Omental fat pad (tissue), 4 donors: ENCODE data around the gene USP15. TPM values are rescaled to one million over a fixed set of nuclear protein-coding genes. Genes with fewer than 3 reads are reported as not detected.
"Not testable (repeated sequence)": the region's sequence is repeated elsewhere in the genome, so short reads cannot be mapped to it uniquely, and the experiment has no call there.

Experiments used
- ATAC-seq: fragments of 150-250 bp; one replicate; pipeline ENCODE4 v1.9.1; 2016; ENCODE audit warnings: mild to moderate bottlenecking, moderate library complexity; ENCODE audit not compliant: low FRiP score
- DNase-seq: peaks from one replicate; pipeline ENCODE4 v3.0.0-alpha.2; 2019; ENCODE audit warnings: low spot score
- total RNA-seq, 4 donors: library from RNA; depleted of rRNA; stranded (reverse); fragments of >200 nt; gene quantifications; one replicate each; pipeline ENCODE4 v1.1.0, GENCODE V29; 2016
- TF ChIP-seq, protein P1 (sequence below), 3 donors: fragments of 450-650 bp; IDR thresholded peaks; one replicate each; pipeline ENCODE4 v1.5.1; 2016 to 2017; ENCODE audit warnings: antibody characterized with exemption in 3 of 3, mild to moderate bottlenecking in 3 of 3, moderate library complexity in 2 of 3

USP15 gene
- total RNA-seq, 4 donors from 2014 or later: 80.4 to 159 (median 111) TPM

DNA sequence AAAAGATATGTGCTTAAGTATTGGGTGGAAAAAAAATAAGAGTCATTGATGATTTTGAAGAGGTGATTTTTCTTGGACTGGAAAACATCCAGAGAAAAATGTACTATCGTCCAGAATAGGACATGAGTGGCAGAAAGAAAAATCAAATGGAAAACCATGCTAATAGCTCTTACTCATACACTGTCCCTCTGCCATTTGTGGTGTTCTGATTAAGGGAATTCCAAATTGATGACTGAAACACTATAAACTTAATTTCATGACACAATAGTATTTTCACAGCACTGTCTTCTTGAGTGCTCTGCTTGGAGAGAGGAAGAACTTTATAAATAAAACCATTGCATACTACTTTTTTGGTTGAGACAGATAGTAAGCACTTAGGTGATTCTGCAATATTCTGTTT, 72.4 kb downstream of the USP15 start:
- TF ChIP-seq, protein P1, sequence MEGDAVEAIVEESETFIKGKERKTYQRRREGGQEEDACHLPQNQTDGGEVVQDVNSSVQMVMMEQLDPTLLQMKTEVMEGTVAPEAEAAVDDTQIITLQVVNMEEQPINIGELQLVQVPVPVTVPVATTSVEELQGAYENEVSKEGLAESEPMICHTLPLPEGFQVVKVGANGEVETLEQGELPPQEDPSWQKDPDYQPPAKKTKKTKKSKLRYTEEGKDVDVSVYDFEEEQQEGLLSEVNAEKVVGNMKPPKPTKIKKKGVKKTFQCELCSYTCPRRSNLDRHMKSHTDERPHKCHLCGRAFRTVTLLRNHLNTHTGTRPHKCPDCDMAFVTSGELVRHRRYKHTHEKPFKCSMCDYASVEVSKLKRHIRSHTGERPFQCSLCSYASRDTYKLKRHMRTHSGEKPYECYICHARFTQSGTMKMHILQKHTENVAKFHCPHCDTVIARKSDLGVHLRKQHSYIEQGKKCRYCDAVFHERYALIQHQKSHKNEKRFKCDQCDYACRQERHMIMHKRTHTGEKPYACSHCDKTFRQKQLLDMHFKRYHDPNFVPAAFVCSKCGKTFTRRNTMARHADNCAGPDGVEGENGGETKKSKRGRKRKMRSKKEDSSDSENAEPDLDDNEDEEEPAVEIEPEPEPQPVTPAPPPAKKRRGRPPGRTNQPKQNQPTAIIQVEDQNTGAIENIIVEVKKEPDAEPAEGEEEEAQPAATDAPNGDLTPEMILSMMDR (IDR thresholded peaks at IDR 0.05): no peak
- DNase-seq (no peak), ATAC-seq (no peak)

DNA sequence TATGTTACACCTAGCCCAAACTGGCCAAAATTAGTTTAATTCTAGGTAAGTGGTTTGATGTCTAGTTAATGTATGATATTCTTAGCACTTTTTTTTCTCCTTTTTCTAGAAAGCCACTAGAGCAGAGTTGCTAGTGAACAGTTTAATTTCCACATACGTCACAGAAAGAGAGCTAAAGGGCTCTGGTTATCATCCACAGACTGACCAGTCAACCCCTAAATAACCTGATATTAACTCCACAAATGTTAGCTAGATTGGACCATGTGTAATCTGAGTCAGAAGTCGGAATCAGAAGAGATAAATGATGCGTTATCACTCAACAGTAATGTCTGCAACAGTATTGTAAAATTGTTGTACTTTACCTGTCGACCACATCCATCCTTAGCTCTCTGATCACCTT, 74.9 kb downstream of the USP15 start:
- DNase-seq: no peak
- TF ChIP-seq, protein P1 (IDR thresholded peaks at IDR 0.05): no peak

DNA sequence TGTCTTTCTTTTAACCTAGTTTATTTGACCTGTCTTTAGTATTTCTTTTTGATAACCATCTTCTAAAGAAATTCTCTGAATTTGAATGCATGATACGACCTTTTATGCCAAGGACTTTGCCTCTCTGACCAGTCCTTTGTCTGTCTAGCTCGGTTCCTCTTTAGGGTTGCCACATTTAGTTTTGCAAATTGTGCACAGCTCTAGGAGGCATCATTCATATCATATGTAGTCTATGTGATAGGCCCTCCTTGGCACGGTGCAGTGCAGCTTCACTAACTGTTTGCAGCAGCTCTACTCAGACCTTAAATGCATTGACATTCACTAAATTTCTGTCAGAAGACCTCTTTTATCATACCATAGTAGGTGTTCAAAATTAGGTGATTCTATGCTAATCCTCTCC, 75.6 kb downstream of the USP15 start:
- TF ChIP-seq, protein P1 (IDR thresholded peaks at IDR 0.05): no peak
- DNase-seq (no peak), ATAC-seq (no peak)

More for the DNA sequence above, 74.9 kb downstream of the USP15 start:
- no peak for ATAC-seq

DNA sequence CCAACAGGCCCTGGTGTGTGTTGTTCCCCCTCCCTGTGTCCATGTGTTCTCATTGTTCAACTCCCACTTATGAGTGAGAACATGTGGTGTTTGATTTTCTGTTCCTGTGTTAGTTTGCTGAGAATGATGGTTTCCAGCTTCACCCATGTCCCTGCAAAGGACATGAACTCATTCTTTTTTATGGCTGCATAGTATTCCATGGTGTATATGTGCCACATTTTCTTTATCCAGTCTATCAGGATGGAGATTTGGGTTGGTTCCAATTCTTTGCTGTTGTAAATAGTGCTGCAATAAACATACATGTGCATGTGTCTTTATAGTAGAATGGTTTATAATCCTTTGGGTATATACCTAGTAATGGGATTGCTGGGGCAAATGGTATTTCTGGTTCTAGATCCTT, 77.4 kb downstream of the USP15 start:
- ATAC-seq, DNase-seq: not testable (repeated sequence)

DNA sequence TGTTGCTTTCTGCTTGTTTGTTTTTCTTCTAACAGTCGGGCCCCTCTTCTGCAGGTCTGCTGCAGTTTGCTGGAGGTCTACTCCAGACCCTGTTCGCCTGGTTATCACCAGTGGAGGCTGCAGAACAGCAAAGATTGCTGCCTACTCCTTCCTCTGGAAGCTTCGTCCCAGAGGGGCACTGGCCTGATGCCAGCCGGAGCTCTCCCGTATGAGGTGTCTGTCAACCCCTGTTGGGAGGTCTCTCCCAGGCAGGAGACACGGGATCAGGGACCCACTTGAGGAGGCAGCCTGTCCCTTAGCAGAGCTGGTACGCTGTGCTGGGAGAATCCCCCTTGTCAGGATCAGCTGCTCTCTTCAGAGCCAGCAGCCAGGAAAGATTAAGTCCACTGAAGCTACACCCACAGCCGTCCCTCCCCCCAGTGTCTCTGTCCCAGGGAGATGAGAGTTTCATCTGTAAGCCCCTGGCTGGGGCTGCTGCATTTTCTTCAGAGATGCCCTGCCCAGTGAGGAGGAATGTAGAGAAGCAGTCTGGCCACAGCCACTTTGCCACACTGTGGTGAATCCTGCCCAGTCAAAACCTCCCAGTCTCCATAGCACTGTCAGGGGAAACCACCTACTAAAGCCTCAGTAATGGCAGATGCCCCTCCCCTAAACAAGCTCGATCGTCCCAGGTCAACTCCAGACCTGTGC, 82.6 kb downstream of the USP15 start:
- not testable (repeated sequence) for ATAC-seq, DNase-seq

DNA sequence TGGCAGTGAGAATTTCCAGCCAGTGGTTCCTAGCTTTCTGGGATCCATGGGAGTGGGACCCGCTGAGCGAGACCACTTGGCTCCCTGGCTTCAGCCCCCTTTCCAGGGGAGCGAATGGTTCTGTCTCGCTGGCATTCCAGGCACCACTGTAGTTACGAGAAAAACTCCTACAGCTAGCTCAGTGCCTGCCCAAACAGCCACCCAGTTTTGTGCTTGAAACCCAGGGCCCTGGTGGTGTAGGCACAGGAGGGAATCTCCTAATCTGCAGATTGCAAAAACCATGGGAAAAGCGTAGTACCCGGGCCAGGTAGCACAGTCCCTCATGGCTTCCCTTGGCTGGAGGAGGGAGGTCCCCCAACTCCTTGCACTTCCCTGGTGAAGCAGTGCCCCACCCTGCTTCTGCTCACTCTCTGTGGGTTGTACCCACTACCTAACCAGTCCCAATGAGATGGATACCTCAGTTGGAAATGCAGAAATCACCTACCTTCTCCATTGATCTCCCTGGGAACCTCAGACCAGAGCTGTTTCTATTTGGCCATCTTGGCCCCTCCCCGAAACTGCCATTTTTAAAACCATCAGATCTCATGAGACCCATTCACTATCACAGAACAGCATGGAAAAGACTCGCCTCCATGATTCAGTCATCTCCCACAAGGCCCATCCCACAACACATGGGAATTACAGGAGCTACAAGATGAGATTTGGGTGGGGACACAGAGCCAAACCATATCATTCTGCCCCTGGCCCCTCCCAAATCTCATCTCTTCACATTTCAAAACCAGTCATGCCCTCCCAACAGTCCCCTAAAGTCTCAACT, 83.3 kb downstream of the USP15 start:
- DNase-seq, ATAC-seq: not testable (repeated sequence)

DNA sequence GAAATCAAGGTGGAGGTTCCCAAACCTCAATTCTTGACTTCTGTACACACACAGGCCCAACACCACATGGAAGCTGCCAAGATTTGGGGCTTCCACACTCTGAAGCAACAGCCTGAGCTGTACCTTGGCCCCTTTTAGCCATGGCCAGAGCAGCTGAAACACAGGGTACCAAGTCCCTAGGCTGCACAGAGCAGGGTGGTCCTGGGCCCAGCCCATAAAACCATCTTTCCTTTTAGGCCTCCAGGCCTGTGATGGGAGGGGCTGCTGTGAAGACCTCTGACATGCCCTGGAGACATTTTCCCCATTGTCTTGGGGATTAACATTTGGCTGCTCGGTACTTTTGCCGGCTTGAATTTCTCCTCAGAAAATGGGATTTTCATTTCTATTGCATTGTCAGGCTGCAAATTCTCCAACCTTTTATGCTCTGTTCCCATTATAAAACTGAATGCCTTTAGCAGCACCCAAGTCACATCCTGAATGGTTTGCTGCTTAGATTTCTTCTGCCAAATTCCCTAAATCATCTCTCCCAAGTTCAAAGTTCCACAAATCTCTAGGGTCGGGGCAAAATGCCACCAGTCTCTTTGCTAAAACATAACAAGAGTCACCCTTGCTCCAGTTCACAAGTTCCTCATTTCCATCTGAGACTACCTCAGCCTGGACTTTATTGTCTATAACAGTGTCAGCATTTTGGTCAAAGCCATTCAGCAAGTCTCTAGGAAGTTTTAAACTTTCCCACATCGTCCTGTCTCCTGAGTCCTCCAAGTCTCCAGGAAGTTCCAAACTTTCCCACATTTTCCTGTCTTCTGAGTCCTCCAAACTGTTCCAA, 84.7 kb downstream of the USP15 start:
- not testable (repeated sequence) for DNase-seq, ATAC-seq

DNA sequence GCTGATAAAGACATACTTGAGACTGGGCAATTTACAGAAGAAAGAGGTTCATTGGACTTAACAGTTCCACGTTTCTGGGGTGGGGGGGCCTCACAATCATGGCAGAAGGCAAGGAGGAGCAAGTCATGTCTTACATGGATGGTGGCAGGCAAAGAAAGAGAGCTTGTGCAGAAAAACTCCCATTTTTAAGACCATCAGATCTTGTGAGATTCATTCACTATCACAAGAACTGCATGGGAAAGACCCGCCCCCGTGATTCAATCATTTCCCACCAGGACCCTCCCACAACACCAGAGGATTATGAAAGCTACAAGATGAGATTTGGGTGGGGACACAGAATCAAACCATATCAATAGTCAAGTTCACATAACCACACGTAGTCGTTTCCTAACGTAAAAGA, 85.5 kb downstream of the USP15 start:
- TF ChIP-seq, protein P1 (IDR thresholded peaks at IDR 0.05): no peak
- ATAC-seq (no peak), DNase-seq (no peak)

DNA sequence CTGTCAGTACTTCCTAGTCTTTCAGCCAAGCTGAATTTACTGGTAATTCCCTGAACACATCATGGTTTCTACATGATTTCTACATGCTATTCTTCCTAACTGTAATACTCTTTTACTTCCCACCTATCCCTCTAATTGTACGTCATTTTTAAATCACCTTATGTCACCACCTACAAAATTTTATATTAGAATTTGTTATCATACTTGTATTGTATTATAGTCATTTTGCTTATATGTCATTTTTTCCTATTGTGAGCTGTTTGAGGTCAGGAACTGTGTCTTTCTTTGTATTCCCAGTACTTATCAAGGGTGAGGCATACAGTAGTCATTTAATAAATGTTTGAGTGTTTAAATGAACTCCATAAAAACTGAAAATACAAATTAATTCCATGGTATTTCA, 86.6 kb downstream of the USP15 start:
- ATAC-seq (no peak), DNase-seq (no peak)
- TF ChIP-seq, protein P1 (IDR thresholded peaks at IDR 0.05): no peak
